GM21717 (cell line): Measurements from ENCODE around the gene IL3RA.
"Not testable (repeated sequence)": the region's sequence is repeated elsewhere in the genome, so short reads cannot be mapped to it uniquely, and the experiment has no call there.

Experiments
- ATAC-seq: cut with Tn5 transposase; IDR thresholded peaks from one replicate; pipeline ENCODE4 v1.9.1; 2021; ENCODE audit warnings: mild to moderate bottlenecking, moderate library complexity; ENCODE audit not compliant: unreplicated experiment

IL3RA gene

DNA sequence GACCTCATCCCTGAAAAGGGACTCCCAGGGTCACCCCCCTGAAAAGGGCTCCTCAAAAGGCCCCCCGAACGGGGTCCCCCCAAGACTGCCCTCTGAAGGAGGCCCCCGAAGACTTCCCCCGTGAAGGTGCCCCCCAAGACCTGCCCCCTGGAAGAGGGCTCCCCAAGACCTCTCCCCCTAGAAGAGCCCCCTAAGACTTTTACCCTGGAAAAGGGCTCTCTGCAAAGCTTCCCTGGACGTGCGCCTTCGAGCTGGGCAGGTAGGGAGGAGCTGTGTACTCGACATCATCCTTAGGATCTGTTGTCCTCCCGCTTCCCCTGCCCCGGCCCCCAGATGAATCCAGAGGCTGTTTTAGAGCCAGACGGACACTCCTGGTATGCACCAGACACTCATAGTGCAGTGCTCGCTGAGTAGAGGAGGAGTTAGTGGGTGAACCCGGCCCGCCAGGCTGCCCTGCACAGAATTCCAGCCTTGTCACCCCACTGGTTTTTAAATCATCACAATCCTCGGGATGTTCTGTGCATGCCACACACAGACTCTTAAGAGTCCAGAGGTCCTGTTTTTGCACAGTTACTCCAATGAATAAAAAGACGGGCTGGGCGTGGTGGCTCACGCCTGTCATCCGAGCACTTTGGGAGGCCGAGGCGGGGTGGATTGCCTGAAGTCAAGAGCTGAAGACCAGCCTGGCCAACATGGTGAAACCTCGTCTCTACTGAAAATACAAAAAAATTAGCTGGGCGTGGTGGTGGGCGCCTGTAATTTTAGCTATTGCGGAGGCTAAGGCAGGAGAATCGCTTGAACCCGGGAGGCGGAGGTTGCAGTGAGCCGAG is 61.1 kb downstream of the IL3RA start:
- ATAC-seq = no peak

DNA sequence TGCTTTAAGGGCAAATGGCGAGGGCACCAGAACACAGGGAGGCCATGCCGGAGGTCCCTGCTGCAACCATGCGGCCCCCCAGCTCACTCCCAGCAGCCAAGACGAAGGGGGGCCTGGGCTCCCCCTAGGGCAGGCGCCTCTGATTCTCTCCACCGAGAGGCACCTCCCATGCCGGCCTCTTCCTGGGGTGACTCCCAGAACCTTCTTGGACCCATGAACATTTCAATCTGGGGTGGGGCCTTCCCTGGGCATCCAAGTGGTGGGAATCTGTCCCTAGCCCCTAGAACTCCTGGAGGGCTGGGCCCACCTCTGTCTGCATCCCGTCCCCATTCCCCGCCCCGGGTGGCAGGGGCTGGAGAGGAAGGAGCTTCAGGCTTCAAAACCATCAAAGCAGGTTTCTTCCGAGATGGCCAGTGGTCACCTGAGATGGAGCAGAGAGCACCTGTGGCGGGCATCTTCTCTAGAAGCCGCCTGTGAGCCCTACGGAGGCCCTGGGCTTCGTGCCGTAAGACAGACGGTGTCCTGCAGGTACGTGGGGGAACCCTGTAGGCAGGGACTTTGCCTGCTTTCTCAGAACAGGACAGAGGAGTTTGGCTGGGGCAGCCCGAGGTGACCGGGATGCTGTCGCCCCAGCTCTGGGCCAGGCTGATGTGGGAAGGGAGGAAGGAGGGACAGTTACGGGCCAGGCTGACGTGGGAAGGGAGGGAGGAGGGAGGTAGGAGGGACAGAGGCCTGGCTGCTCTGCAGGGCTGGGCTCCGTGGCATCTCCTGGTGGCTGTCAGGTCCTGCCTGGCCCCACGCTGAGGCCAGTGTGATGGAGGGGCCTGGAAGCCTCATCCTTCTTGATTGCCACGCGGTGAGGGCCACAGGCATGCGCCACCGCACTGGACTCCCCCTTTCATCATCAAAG is 62.1 kb downstream of the IL3RA start:
- ATAC-seq = no peak

DNA sequence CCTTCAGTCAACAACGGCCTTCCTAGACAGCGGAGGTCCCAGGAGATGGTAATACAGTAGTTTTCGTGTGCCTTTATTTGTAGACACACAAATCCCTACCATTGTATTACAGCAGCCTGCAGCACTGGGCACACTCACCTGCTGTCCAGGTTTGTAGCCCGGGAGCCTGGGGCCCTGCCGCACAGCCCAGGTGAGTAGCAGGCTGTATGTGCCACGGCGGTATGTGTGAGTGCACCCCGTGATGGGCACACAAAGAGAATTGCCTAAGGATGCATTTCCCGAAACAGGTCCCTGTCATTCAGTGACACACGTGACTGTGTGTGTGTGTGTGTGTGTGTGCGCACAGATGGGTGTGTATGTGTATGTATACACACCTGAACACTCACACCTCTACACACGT is 63.5 kb downstream of the IL3RA start:
- no peak for ATAC-seq

DNA sequence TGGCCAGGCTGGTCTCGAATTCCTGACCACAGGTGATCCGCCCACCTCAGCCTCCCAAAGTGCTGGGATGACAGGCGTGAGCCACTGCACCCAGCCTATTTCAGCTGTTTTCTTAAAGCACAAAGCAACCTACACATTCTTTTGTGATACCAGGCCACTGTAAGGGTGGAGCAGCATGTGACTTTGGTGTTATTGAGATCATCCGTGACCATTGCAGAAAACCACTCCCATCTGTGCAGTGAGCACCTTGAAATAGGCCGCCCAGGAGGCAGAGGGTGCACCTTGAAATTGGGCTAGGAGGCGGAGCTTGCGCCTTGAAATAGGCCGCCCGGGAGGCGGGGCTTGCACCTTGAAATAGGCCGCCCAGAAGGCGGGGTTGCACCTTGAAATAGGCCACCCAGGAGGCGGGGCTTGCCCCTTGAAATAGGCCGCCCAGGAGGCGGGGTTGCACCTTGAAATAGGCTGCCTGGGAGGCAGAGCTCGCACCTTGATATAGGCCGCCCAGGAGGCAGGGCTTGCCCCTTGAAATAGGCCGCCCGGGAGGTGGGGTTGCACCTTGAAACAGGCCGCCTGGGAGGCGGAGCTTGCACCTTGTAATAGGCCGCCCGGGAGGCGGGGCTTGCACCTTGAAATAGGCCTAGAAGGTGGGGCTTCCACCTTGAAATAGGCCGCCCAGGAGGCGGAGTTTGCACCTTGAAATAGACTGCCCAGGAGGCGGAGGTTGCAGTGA is 64.3 kb downstream of the IL3RA start:
- no peak for ATAC-seq

DNA sequence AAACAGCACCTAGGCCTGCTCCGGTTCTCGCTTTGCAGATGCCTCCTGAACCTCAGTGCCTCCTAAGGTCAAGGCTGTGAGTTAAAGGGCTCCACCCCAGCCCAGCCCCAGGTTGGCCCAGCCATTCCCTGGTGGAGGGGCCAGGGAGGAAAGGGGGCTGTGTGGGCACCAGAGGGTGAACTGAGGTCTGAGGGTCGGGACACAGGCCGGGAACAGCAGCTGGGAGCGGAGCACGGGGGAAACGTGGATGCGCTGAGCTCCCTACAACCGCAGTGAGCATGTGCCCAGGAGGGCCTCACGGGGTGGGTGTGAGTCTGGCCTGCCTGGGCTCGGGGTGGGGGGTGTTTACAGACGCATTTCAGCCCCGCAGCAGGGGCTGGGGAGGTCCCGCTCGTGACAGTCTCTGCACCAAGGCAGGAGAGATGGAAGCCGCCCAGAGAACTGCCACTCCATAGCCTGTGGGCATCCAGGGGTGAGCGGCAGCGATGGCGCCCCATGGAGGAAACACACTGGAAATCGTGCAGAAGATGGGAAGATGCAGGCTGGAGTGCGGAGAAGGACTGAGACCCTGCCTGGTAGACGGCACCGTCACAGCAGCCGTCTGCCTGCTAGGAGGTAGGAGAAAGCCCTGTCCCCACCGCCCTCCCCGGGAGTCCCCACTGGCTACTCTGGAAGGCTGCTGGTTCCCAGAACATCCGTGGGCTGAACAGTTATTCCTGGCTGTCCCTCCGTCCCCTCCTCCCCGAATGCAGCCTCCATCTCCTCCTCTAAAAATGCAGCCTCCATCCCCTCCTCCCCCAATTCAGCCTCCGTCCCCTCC is 65.2 kb downstream of the IL3RA start:
- no peak for ATAC-seq

DNA sequence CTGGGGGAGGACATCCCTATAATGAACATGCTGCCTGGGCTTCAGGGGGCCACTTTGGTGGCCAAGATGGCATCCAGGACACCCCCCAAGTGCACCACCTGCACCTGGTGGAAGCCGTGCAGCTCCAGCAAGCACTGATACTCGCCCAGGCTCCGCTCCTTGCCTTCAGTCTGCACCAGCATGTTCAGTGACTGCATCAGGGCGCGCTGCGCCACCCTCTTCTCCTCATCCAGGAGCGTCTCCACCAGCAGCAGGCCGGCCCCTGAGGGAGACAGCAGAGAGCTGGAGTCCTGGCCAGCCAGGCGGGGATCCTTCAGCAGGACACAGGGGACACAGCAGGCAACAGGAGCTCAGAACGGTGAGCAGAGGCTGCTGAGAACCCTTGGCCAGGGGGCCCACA is 66.6 kb downstream of the IL3RA start:
- ATAC-seq = no peak

DNA sequence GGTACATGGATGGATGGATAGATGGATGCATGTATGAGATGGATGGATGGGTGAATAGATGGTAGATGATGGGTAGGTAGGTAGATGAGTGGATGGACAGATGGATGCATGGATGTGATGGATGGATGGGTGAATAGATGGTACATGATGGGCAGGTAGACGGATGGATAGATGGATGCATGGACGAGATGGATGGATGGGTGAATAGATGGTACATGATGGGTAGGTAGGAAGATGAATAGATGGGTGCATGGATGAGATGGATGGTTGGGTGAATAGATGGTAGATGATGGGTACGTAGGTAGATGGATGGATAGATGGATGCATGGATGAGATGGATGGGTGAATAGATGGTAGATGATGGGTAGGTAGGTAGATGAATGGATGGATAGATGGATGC is 67.3 kb downstream of the IL3RA start:
- ATAC-seq = not testable (repeated sequence)

DNA sequence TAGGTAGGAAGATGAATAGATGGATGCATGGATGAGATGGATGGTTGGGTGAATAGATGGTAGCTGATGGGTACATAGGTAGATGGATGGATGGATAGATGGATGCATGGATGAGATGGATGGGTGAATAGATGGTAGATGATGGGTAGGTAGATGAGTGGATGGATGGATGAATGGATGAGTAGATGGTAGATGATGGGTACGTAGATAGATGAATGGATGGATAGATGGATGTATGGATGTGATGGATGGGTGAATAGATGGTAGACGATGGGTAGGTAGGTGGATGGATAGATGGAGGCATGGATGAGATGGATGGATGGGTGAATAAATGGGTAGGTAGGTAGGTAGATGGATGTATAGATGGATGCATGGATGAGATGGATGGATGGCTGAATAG is 69.2 kb downstream of the IL3RA start:
- ATAC-seq = not testable (repeated sequence)

DNA sequence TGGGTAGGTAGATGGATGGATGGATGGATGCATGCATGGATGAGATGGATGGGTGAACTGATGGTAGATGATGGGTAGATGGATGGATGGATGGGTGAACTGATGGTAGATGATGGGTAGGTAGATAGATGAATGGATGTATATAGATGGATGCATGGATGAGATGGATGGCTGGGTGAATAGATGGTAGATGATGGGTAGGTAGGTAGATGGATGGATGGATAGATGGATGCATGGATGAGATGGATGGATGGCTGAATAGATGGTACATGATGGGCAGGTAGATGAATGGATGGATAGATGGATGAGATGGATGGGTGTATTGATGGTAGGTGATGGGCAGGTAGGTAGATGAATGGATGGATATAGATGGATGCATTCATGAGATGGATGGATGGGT is 70.5 kb downstream of the IL3RA start:
- ATAC-seq = no peak

DNA sequence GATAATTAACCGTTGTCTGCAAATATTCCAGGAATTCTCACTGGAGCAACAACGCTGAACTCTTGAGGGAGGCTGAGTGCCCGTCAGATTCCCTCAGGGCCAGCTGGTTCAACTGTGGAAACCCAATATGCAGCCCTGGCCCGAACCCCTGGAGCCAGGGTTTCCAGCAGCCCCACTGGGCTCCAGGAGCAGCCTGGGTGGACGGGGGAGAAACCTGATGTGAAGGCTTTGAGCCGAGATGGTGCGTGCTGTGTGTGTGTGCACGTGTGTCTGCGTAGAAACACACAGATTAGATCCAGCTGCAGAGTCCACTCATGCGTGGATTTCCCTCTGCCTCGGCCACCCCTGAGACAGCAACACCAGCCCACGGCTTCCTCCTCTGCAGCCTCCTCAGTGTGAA is 74.7 kb downstream of the IL3RA start:
- no peak for ATAC-seq

DNA sequence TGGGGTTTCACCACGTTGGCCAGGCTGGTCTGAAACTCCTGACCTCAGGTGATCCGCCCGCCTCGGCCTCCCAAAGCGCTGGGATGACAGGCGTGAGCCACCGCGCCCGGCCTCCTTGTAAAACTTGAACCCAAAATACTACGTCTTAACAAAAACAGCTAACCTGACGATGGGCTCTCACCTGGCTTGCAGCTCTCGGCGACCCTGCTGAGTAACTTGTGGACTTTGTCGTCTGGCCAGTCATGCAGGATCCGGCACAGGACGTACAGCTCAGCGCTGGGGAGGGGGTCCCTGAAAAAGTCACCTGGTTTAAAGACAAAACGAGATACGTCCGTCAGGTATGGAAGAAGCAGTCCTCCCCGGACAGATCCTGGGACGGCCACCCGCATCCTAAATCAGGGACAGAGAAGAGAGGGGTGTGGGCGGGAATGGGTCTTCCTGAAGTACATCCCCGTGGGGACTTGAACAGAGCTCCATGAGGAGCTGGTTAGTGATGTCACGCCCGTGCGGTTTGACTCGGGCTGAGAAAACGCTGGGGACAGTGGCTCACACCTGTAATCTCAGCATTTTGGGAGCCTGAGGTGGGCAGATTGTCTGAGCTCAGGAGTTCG is 76.1 kb downstream of the IL3RA start:
- ATAC-seq = no peak

DNA sequence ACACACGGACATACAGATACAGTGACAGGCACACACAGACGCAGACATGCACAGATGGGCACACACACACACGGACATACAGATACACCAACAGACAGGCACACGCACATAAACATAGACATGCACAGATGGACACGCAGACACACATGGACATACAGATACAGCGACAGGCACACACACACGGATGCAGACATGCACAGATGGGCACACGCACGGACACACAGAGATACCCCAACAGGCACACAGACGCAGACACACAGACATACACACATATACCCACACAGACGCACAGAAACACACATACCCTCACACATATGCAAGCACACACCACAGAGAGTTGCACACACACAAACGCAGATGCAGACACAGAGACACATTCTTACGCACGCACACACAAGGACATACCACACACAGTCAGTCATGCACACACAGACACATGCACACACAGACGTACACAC is 79.8 kb downstream of the IL3RA start:
- no peak for ATAC-seq

DNA sequence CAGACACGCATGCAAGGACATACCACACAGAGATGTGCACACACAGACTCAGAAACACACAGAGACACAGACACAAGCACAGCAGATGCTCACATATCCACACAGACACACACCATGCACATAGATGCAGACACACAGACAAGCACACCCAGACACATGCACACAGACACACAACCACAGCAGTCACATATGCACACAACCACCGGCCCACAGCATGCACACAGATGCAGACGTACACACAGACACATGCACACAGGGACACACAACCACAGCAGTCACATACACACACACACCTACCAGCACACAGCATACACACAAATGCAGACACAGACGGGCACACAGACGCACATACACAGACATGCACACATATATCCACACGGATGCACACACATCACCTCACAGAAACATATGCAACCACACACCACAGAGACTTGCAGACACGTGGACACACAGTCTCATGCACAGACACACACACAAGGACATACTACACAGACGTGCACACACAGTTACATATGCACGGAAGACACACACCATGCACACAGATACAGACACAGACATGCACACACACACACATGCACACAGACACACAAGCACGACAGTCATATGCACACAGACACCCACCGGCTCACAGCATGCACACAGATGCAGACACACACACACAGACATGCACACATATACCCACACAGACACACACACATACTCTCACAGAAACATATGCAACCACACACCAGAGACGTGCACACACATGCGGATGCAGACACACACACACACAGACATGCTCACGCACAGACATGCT is 80.6 kb downstream of the IL3RA start:
- no peak for ATAC-seq

DNA sequence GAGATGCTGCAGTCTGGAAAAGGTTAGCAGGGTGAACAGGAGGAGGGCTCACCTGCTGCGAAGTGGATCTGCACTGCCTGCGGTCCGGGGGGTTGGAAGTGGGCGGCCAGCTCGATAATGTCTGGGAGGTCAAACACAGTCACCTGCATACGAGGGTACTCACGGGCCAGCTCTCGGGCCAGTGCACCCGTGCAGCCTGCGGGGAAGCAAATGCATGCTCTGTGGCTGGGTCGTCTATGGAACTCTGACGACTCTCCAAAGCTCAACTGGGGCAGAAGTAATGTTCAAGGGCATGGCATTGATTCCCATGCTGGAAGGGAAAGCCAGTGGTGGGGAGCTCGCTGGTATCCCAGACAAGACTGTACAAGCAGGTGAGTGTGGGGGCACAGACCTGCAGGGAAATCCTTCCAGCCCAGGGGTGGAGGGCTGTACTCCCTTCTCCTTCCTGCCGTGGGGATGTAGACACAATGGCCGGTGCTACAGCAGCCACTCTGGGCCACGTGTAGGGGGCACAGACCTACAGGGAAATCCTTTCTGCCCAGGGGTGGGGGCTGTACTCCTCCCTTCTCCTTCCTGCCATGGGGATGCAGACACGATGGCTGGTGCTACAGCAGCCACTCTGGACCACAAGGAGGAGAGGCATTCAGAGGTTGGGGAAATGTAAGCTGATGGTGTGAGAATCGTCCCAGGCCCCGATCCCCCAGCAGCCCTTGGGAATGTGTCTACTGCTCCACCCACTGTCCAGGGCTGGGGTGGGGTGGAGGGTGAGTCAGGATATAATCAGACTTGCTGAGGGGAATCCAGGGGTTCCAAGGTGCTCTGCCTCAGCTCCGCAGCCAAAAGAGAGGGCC is 81.6 kb downstream of the IL3RA start:
- ATAC-seq = no peak

DNA sequence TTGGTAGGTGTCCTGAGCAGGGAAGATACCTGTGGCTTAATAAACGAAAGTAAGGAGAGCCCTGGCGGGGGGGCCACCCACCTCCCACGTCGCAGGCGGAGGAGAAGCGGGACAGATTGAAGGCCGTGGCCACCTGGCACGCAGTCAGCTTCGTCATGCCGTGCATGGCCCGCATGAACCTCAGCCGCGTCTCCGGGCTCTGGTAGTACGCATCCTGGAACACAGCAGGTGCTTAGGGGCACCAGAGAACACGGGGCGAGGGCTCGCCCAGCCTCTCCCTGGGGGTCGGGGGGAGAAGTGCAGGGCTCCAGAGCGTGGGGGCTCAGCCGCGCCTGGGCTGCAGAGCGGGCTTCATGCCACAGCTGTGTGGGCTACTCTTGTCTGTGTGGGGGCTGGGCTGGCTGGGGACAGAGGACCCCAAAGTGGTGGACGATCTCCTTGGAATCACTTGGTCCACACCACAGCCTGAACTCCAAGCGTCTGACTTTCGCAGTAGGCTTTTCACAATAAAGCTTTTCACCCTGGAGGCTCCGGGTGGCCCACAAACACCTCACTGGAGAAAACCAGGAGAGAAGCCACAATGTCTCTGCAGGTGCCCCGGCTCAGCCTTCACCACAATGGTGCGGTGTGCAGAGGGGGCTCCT is 82.4 kb downstream of the IL3RA start:
- ATAC-seq = no peak

DNA sequence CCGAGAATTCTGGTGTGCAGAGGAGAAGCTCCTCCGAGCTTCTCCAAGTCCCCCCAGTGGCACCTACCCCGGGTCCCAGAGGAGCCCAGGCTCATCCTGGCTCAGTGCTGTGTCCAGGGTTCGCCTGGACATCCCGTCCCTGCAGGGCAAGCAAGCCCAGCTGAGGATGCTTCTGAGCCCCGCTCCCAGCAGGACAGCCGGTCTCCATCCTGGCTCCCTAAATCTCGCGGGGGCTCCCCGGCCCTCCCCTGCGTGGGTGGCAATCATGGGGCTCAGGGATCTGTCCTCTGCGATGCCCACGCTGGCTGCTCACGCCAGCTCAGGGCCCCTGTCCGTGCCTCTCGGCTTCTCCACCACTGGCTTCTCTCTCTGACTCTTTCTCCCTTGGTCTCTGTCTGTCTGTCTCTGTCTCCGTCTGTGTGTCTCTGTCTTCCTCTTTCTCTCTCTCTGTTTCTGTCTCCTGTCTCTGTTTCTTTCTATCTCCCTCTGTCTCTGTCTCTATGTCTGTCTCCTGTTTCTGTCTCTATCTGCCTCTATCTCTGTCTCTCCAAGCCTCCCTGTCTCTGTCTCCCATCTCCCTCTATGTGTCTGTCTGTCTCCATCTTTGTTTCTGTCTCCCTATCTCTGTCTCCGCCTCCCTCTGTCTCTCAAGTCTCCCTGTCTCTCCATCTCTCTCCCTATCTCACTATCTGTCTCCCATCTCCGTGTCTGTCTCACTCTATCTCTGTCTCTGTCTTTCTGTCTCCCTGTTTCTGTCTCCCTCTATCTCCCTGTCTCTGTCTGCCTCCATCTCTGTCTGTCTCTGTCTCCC is 83.2 kb downstream of the IL3RA start:
- ATAC-seq = no peak

DNA sequence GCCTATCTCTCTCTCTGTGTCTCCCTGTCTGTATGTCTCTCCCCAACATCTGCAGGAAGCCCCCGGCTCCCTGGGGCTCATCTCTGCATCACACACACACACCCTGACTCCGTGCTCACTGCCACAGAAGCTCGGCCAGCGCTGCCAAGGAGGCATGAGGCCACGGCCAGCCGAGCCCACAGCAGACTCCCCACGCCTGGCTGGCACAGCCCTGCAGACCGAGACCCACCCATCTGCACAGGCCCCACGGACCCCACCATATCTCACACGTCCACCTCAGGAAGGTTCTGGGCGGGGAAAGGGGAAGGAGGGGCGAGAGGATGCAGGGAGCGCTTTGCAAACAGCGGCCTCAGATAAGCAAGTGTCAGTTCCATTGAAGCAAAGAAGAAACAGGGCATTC is 83.8 kb downstream of the IL3RA start:
- ATAC-seq = no peak
